ENCODE data around the gene UBA52. TPM values are rescaled to one million over a fixed set of nuclear protein-coding genes. Genes with fewer than 3 reads are reported as not detected.

UBA52 gene
- total RNA-seq, 1 donor from 2014 or later, result 826 TPM

DNA sequence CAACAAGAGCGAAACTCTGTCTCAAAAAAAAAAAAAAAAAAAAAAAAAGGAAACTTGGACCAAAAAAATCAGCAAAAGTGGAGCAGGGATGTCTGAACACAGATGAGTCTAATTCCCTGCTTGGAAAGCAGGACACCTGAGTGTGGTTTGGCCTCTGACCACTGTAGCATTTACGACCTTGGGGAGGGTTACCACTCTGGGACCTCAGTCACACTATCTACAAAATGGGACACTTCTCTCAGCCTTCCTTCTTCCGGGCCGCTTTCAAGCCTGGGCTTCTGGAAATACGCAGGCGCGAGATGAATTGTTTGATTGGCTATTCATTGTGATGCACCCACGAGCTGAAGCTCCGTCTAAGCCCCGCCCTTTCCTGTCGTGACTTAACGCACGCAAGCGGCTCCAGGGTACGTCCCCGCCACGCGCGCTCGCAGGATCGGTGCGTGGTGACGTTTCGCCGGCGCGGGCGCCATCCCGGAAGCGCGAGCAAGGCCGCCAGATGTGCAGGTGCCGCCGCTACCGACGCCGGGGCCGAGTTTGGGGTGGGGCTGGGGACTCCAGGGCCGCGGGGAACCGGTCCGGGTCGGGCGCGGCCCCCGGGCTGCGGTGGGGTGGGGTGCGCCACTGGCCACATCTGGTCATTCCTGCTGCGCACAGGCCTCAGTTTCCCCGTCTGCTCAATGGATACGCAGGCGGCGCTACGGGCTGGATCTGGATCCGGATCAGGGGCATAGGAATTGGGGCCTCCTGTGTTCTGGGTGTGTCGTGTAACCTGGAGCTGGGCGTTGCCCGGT is 14.1 kb upstream of the UBA52 start, which contains the start of gene KXD1:
Gene KXD1 (plus strand): TSS at position 460 of the 791 bp plus-strand sequence. CDS start 4,187 bp downstream, outside the sequence.
- TF ChIP-seq, protein P1, sequence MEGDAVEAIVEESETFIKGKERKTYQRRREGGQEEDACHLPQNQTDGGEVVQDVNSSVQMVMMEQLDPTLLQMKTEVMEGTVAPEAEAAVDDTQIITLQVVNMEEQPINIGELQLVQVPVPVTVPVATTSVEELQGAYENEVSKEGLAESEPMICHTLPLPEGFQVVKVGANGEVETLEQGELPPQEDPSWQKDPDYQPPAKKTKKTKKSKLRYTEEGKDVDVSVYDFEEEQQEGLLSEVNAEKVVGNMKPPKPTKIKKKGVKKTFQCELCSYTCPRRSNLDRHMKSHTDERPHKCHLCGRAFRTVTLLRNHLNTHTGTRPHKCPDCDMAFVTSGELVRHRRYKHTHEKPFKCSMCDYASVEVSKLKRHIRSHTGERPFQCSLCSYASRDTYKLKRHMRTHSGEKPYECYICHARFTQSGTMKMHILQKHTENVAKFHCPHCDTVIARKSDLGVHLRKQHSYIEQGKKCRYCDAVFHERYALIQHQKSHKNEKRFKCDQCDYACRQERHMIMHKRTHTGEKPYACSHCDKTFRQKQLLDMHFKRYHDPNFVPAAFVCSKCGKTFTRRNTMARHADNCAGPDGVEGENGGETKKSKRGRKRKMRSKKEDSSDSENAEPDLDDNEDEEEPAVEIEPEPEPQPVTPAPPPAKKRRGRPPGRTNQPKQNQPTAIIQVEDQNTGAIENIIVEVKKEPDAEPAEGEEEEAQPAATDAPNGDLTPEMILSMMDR (IDR thresholded peaks at IDR 0.05; ENCODE audit: partially characterized antibody, unreplicated experiment), result no peak
- Mint-ChIP-seq H3K4me1 (ENCODE audit: low read depth, unreplicated experiment) (peaks cover 3% of the 10 kb centered on the region), H3K9me3 (ENCODE audit: unreplicated experiment) (peaks cover 4% of the 10 kb centered on the region), H3K36me3 (ENCODE audit: unreplicated experiment) (no peaks in the 10 kb centered on the region), H3K27ac (ENCODE audit: unreplicated experiment) (peak within 1 kb of the TSS; percentile 67), H3K27me3 (ENCODE audit: unreplicated experiment) (no peaks in the 10 kb centered on the region), H3K4me3 (ENCODE audit: unreplicated experiment) (peak within 1 kb of the TSS; percentile 86)
- peak; percentile 86 for DNase-seq

GRCh38 chr19:18558202-18558555 is 13.5 kb upstream of the UBA52 start:
- peak overlapping the region; percentile 86 for H3K4me3 Mint-ChIP-seq (ENCODE audit: unreplicated experiment)
- H3K9me3 Mint-ChIP-seq (ENCODE audit: unreplicated experiment), result peaks cover 4% of the 10 kb centered on the region
- peak overlapping the region; percentile 67 for H3K27ac Mint-ChIP-seq (ENCODE audit: unreplicated experiment)
- no peaks in the 10 kb centered on the region for H3K27me3 Mint-ChIP-seq (ENCODE audit: unreplicated experiment)
- TF ChIP-seq, protein P1 (IDR thresholded peaks at IDR 0.05; ENCODE audit: partially characterized antibody, unreplicated experiment), result no peak
- H3K36me3 Mint-ChIP-seq (ENCODE audit: unreplicated experiment), result no peaks in the 10 kb centered on the region
- peaks cover 3% of the 10 kb centered on the region for H3K4me1 Mint-ChIP-seq (ENCODE audit: low read depth, unreplicated experiment)
- no peak for DNase-seq

- DNase-seq, result no peak
- Mint-ChIP-seq H3K4me1 (ENCODE audit: low read depth, unreplicated experiment) (peaks cover 3% of the 10 kb centered on the region), H3K36me3 (ENCODE audit: unreplicated experiment) (no peaks in the 10 kb centered on the region), H3K9me3 (ENCODE audit: unreplicated experiment) (peaks cover 4% of the 10 kb centered on the region), H3K4me3 (ENCODE audit: unreplicated experiment) (peak overlapping the region; percentile 86), H3K27me3 (ENCODE audit: unreplicated experiment) (no peaks in the 10 kb centered on the region), H3K27ac (ENCODE audit: unreplicated experiment) (peak overlapping the region; percentile 67)
- TF ChIP-seq, protein P1 (IDR thresholded peaks at IDR 0.05; ENCODE audit: partially characterized antibody, unreplicated experiment), result no peak
Observed at GRCh38 chr19:18558604-18559003, 13.1 kb upstream of the UBA52 start.

DNA sequence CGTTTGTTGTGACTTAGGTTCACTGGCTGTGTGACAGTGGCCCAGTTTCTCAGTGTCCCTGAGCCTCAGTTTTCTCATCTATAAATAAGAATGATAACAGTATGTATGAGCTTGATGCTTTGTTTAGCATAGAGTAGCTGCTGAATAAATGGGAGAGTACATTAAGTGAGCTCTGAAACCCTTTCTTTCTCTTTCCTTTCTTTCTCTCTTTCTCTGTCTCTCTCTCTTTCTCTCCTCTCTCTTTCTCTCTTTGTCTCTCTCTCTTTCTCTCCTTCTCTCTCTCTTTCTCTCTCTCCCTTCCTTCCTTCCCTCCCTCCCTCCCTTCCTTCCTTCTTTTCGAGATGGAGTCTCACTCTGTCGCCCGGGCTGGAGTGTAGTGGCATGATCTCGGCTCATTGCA is 12.0 kb upstream of the UBA52 start:
- TF ChIP-seq, protein P1 (IDR thresholded peaks at IDR 0.05; ENCODE audit: partially characterized antibody, unreplicated experiment), result no peak
- Mint-ChIP-seq H3K4me3 (ENCODE audit: unreplicated experiment) (no peak overlapping the region), H3K9me3 (ENCODE audit: unreplicated experiment) (peaks cover 4% of the 10 kb centered on the region), H3K4me1 (ENCODE audit: low read depth, unreplicated experiment) (peaks cover 3% of the 10 kb centered on the region), H3K27ac (ENCODE audit: unreplicated experiment) (no peak overlapping the region), H3K36me3 (ENCODE audit: unreplicated experiment) (no peaks in the 10 kb centered on the region), H3K27me3 (ENCODE audit: unreplicated experiment) (no peaks in the 10 kb centered on the region)
- no peak for DNase-seq

- H3K4me1 Mint-ChIP-seq (ENCODE audit: low read depth, unreplicated experiment), result peaks cover 3% of the 10 kb centered on the region
- H3K27me3 Mint-ChIP-seq (ENCODE audit: unreplicated experiment), result no peaks in the 10 kb centered on the region
- TF ChIP-seq, protein P1 (IDR thresholded peaks at IDR 0.05; ENCODE audit: partially characterized antibody, unreplicated experiment), result no peak
- no peaks in the 10 kb centered on the region for H3K36me3 Mint-ChIP-seq (ENCODE audit: unreplicated experiment)
- no peak for DNase-seq
- H3K9me3 Mint-ChIP-seq (ENCODE audit: unreplicated experiment), result peaks cover 4% of the 10 kb centered on the region
- H3K4me3 Mint-ChIP-seq (ENCODE audit: unreplicated experiment), result no peak overlapping the region
- H3K27ac Mint-ChIP-seq (ENCODE audit: unreplicated experiment), result no peak overlapping the region
Observed at GRCh38 chr19:18562086-18562485, 9.6 kb upstream of the UBA52 start.
